Hematopoietic multipotent progenitor cell (in vitro differentiated cells): ENCODE data around the gene POLR3A. TPM values are rescaled to one million over a fixed set of nuclear protein-coding genes. Genes with fewer than 3 reads are reported as not detected.
"Not testable (repeated sequence)": the region's sequence is repeated elsewhere in the genome, so short reads cannot be mapped to it uniquely, and the experiment has no call there.

ENCODE experiments used
- DNase-seq, 3 donors: peaks; one replicate each; pipeline ENCODE4 v3.0.0-alpha.2; 2011 to 2015; ENCODE audit warnings: low read depth in 2 of 3, low spot score in 2 of 3
- total RNA-seq: library from RNA; depleted of rRNA; stranded (reverse); fragments of >200 nt; gene quantifications from one replicate; pipeline ENCODE4 v1.2.3, GENCODE V29; 2012

The POLR3A gene
- total RNA-seq, 1 donor = 9.7 TPM

DNA sequence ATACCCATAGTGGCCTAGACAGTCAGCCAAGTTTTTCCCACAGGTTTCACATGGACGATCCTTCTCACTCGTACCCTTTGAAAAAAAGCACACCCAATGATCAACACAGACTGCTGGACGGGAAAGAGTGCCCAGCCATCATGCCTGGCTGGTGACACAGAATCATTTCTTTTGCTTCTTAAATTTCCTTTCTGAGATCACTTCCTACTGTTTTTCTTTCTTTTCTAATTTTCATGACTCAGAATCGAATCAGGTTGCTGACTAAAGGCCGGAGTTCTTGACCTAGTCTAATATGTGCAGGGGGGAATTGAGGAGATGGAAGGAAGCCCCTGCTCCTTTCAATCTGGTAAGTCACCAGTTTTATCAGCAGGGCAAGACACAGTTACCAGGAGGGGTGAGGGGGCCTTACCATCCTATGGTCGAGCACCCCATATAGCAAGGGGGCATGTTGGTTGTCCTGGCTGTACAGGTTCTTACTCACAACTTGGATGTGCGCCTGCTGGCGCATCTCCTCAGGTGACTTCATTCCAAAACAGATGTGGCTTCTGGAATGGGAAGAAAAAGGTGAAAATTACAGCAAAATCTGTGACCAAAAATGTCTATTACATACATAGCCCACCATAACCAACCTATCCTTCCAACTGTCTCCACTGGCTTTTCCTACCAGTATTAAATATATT is 3.5 kb downstream of the POLR3A start:
- no peak for DNase-seq

DNA sequence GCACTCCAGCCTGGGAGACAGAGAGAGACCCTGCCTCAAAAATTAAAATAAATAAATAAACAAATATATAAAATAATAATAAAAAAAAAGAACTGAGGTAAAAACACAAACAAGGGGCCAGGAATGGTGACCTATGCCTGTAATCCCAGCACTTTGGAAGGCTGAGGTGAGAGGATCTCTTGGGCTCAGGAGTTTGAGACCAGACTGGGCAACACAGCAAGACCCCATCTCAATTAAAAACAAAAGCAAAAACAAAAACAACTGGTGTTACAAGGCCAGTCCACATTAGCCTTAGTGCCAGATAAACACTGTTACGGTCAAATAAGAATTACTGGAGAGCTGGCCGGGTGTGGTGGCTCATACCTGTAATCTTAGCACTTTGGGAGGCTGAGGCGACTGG is 5.6 kb downstream of the POLR3A start:
- no peak for DNase-seq

DNA sequence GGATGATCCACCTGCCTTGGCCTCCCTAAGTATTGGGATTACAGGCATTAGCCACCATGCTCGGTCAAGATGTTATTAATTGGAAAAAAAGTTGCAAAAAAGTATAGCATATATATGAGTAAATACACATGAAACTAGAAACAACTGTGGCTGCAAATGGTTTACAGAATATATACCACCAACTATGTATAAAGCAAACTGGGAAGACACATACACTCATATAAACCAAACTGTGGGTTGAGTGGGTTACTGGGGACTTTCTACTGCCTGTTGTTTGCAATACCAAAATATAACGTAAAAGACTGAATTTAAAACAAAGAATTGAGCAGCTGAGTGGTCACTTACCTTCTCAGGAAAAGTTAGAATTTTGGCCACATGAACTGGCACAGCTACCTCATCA is 8.1 kb downstream of the POLR3A start:
- no peak for DNase-seq

DNA sequence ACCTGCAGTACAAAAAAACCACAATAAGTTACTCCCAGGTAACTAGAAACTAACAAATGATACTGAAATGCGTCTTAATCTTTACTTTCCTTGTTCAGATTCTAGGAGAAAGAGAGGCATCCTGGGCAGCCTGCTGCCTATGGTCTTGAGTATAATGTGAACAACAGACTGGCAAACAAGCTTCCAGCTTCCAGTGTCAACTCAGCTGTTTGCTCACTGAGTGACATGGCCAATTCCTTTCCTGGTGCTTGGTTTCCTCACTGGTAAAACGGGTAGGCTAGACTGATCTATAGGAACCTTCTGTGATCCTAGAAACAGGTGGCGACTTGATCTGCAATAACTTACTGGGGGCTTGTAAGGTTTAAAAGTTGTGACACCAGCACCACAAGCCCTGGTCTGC is 10.1 kb downstream of the POLR3A start:
- no peak for DNase-seq

DNA sequence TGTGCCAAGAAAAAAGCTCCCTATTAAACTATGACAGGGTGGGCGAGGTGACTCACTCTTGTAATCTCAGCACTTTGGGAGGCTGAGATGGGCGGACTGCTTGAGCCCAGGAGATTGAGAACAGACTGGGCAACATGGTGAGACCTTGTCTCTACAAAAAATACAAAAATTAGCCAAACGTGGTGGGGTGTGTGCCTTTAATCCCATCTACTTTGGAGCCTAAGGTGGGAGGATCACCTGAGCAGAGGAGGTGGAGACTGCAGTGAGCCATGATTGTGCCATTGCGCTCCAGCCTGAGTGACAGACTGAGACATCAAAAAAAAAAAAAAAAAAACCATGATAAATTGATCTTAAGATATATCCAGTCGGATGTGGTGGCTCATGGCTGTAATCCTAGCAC is 11.5 kb downstream of the POLR3A start:
- no peak for DNase-seq

DNA sequence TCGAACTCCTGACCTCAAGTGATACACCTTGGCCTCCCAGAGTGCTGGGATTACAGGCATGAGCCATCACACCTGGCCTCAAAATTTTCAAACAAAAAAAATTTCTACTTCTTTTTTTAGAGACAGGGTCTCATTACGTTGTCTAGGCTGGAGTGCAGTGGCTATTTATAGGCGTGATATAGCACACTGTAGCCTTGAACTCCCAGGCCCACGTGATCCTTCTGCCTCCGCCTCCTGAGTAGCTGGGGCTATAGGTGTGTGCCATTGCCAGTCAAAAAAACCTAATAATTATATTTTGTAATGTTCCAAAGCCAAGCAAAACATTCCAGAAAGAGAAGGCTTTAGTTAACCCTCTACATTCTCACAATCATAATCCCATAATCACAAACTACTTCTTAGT is 13.8 kb downstream of the POLR3A start:
- DNase-seq = no peak

DNA sequence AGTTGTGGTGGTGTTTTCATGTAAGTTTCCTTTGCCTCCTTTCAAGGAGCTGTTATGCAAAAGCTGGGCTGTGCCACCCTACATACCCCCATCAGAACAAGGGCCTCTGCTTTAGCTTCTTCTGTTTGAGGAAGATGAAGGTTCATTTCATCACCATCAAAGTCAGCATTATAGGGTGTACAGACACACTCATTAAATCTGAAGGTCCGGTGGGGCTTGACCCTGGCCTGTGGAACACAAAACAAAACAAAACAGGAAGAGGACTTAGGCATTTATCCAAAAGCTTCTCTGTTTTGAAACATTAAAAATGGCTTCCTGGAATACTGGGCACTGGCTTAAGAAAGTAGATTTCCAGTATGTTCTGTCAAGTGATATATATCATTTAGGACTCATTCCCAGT is 15.8 kb downstream of the POLR3A start:
- DNase-seq = no peak

DNA sequence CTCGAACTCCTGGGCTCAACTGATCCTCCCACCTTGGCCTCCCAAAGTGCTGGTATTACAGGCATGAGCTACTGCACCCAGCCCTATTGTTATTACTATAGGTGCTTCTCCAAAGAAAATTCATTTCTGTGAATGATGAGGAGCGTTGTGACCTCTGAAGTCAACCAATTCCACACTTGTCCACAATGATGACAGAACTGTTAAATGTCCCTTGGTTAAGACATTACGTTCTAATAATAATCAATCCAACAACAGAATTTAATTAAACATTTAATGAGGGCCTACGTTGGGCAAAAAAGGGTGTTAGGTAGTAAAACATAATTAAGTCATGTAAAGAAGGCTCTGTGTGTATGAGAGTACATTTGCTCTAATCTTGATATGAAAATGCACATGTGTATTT is 18.2 kb downstream of the POLR3A start:
- no peak for DNase-seq

DNA sequence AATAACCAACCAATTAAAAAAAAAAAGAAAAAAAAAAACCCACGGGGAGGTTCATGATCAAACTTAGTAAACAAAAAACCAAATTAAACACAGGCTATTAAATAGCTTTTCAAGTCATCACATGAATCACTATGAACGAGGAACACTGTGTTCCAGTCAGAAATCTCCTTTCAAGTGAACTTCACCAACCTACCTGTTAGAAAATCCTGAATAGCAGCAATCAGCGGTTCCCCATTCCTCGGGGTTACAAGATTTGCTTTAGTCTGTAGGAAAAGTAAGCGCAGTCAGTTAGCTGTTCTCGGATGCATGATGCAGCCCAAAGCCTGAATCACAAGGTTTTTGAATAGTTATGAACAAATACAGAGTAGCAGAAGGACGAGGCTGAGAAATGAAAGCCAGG is 19.0 kb downstream of the POLR3A start:
- DNase-seq = no peak

DNA sequence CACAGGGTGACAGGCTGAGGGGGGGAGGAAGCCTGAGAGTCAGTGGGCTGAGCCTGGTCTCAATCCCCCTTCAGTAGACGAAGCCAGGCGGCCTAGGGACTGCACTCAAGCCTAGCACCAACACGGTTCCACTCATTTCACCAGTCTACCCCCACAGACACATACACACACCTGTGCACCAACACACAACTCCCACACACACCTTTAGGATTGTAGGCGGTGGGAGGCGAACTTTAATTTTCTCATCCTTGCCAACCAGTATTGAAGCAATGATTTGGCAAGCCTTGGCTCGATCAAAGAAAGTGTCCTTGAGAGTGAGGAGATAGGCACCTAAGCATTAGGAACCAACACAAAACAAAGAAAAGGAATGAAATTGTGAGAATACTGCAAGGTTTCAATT is 19.7 kb downstream of the POLR3A start:
- no peak for DNase-seq

DNA sequence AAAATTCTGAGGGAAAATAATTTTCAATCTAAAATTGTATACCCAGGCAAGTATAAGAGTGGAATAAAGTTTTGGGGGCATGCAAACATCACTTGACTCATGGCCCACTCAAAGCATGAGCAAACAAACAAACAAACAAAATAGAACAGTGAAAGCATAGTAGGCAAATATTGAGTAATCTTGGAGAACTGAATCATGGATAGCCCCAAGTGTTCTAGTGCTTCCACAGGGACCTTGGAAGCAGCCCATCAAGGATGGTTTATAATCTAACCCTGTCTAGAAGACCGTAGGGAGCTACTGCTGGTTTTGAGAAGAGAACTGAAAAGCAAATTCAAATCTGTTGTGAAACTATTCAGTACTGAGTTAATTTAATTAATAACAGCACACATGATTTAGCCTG is 22.1 kb downstream of the POLR3A start:
- DNase-seq = no peak

DNA sequence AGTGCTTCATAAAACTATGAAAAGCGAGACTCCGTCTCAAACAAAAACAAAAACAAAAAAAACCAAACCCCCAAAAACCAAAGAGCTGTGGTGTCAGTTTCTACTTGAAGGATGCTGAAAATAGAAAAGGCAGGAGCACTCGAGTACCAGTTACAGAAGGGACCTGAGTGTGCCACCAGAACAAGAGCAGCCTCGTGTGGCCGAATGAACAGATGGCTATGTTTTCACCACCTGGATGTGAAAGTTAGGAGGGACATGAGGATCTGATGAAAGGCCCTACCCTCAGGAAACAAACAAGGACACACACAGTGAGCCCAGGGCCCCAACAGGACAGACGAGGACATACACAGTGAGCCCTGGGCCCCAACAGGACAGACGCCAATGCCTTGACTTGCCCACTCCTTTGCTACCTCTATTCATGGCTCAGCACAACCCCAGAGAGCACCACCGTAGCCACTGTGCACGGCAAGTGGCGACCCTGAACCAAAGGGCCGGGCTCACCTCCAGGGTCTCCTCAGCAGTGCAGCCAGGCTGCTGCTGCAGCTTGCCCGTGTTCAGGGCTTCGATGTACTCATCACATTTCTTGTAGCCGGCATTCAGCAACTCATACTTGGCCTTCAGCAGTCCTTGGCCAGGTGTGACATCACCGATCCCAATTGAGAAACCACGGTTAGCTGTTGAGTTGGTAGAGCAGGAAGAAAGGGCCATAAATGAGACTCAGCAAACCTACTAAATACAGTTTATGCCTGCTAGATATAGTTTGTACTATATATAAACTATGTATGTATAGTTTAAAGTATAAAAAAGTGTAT is 24.9 kb downstream of the POLR3A start:
- no peak for DNase-seq

DNA sequence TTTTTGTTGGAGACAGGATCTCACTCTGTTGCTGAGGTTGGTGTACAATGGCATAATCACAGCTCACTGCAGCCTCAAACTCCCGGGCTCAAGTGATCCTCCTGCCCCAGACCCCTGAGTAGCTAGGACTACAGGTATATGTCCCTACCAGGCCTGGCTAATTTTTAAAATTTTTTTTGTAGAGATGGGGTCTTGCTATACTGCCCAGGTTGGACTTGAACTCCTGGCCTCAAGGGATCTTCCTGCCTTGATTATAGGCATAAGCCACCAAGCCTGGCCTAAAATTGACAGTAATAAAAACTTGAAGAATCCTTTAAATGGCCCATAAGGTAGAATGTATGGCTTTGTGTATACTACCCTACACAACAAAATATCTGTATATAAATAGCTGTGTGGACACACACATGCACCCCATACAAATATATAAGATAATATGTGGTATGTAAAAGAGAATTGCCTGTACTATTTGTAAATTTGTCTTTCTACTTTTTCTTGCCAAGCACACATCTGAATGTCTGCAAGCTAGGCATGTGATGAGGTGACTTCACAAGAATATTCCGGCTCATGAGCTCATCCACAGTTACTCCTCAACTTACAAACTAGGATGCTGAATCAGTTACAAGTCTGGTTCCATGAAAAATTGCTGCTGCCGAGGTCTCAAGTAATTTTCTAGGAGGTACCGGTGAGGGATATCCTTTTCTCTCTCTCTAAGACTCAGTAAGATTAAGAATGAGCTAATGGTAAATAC is 26.6 kb downstream of the POLR3A start:
- DNase-seq = no peak

DNA sequence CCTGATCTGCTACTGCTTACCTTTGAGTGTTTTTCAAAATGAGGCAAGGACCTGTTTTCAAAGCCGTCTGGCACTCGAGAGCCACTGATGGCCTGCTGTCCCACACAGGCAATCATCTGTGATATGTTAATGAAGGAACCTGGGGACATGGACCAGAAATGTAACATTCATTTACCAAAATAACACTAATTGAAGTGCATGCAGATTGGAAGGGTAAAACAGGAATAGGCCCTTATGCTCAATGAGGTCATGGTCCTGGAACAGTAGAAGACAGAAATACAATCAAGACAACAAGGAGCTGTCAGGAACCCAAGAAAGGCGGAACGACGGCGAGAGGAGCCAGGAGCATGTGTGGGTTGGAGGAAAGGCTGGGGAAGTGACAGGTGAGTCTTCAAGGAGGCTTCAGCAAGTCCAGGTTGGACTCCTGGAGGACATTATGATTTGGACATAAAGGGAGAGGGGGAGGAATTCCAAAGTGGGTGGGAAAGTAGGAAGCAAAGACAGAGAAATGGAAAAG is 28.3 kb downstream of the POLR3A start:
- DNase-seq = no peak

DNA sequence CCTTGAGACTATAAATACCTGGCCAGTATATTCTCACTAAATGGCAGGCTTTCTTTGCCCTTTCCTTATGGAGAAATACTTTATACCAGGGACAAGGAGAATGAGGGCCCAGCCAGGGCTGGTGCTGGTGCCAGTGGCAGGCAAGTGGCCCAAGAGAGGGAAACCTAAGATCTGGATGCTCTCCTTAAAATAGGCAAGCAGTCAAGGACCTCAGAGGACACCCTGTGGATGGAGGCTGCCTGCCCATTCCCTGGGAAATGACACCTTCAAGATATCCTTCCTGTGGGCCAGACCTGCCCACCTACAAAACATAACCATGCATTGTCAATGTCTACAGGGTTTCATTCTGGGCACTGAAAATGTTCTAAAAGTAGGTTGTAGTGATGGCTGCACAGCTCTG is 29.1 kb downstream of the POLR3A start:
- no peak for DNase-seq

DNA sequence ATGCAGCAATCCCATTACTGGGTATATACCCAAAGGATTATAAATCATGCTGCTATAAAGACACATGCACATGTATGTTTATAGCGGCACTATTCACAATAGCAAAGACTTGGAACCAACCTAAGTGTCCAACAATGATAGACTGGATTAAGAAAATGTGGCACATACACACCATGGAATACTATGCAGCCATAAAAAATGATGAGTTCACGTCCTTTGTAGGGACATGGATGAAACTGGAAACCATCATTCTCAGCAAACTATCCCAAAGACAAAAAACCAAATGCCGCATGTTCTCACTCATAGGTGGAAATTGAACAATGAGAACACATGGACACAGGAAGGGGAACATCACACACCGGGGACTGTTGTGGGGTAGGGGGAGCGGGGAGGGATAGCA is 30.5 kb downstream of the POLR3A start:
- DNase-seq = not testable (repeated sequence)

DNA sequence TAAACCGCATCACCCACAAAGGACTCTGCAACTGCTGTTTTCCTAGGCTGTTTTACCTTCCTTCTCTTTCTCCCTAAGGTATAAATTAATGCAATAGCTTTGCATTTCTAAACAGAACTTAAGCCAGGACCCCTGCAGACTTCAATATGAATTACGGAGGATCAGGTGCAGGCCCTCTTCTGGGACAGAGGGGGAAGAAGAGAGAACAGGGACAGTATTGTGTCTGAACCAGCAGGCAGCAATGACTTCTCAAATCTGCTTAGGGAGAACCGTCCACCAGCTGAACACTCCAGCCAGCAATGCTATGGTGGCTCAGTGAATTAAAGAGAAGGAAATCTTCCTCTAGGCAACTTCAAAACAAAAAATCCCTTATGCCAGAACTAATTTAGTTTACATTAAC is 35.7 kb downstream of the POLR3A start:
- DNase-seq = no peak

DNA sequence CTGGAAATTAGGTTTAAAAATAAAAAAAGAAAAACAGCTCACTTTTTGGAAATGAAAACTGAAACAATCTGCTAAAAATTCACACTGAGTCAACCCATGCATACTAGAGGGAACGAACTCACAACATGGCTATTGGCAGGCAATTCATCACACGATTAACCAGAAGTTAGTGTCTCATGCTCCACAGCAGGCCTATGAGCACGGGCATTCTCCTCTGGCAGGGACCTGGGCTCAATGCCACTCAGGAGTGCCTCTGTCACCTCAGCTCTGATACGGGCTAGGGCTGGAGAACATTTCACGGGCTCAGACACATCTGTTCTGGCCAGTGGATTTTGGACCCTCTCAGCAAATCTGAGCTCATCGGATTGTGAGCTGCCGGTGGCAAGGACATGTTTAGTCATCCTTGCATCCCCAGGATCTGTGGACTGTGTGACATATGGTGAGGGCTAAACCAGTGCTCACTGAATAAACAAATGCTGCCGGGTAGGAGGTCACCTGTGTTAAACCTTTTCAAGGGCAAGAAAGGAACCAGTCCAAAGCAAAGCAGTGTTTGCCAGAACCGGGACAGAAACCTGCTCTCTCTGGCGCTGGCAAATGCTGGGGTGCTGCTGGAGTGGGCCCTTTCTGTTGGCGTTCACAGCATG is 40.1 kb downstream of the POLR3A start:
- no peak for DNase-seq

DNA sequence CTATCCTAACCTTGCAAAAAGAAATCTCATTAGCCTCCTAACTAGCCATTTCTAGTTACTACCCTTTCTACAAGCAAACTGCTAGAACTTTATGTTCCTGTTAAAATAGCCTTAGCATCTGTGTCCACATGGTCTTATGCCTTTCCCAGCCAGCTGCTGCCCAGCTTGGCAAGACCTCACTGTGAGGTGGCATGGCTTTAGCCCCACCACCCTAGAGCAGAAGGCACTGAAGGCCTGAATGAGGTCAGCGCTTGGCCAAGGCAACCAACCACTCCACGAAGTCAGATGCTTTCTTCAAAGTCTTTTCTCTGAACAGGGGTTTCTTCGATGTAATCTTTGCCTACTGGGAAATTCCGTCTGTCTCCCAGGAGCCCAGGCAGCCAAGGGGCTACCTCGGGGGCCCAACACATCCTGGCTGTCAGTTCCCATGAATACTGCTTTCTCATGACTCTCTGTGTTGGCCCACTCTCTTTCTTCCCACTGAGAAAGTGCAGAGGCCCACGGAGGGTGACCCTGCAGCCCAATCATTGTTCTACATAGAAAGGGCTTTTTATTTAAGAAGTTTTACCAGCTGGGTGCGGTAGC is 41.6 kb downstream of the POLR3A start:
- DNase-seq = no peak

DNA sequence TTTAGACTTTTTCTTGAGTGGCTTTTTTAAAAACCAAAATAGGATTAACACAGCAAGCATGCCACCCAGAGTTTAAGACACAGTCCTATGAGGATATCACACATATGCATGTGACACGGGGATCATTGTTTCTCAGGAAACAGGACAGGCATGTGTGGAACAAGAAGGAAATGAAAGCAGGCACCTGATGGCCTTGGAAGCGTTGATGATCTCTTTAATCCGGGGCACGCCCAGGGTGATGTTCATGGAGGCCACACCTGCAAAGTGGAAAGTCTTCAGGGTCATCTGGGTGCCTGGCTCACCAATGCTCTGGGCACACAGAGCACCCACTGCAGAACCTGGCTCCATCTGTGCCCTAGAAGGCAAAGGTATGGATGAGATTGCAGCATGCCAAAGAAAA is 44.3 kb downstream of the POLR3A start:
- no peak for DNase-seq
